GM12872 (cell line): ENCODE results near the gene SLFNL1.

Source experiments
- CTCF ChIP-seq: IDR thresholded peaks from 3 replicates; pipeline ENCODE4 v1.5.1; 2011; ENCODE audit warnings: low read depth, mild to moderate bottlenecking, low read length, moderate library complexity; ENCODE audit not compliant: insufficient read depth

Gene SLFNL1

GRCh38 chr1:41013024-41013423 is 8.5 kb downstream of the SLFNL1 start:
- TF ChIP-seq CTCF = no peak

DNA sequence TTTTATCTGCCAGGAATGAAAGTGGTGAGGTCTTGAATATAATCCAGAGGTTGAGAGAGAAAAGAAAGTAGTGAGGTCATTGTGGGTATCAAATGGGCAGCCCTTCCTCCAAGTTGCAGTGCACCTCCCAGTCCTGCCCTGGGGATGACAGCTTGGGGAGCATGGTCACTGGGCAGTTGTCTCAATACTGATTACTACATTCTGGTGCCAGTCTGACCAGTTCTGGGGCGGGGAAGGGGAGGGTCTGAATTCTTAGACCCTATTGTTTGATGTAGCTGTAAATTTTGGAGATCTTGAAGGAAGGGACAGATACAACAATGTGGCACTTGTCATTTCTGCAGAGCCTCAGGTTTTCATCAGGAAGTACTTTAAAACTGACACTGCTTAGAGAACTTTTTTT is 11.2 kb downstream of the SLFNL1 start:
- TF ChIP-seq CTCF = no peak

DNA sequence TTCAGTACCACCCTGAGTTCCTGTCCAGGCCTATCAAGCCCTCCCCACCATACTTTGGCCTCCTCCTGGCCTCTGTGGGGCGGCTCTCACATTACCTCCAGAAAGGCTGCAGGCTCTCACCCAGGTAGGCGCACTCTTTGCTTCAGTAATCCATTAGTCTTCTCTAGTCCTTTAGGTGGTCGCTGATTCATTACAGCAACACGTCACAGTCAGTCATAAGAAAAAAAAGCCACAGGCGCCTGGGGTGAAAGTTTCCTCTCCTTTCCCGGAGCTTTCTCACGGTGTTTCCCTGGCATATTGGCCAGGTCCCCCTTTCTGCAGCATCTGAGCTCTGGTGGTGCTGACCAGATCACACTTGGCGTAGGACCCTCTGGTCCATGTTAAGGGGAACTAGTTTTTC is 12.1 kb downstream of the SLFNL1 start:
- no peak for TF ChIP-seq CTCF

- TF ChIP-seq CTCF = no peak
Observed at GRCh38 chr1:41006942-41007865, 14.3 kb downstream of the SLFNL1 start.

DNA sequence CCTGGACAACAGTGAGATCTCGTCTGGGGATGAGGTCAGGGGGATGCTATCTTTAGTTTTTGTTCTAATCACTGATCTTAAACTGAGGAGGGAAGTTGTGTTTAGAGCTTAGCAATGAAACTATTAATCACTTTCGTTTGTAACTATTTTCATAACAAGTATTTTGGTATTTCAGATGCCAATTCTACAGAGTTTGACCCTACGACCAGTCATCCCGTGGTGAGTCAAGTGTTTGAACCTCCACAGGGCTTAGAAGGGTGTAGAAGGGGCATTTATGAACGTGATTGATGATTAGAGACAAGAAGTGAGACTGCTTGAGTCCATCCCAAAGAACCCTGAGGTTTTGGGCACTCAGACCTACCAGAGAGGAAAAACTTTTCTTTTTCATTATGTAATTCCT is 15.6 kb downstream of the SLFNL1 start:
- no peak for TF ChIP-seq CTCF

DNA sequence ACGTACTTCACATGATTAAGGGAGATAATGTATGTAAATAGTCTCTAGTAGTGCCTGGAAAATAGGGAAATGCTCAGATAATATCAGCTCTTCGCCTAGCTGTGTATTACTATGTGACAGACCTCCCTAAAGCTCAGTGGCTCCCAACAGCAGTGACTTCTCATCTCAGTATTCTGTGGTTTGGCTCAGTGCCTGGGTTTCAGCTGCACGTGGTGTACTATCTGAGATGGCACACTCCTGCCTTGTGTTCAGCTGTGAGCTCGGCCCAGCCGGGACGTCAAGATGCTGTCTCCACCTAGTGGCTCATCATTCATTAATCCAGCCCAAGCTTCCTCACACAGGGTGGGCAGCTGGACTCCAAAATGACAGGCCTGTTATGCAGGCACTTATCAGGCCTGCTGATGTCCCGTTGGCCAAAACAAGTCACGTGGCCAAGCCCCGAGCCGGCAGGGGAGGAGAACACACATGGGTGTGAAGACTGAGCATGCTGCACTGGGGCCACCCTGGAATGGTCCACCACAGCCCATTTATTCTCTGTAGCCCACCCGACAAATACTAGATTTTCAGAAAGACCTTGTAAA is 17.8 kb downstream of the SLFNL1 start:
- peak; percentile 74 for TF ChIP-seq CTCF

GRCh38 chr1:41003127-41003639 is 18.3 kb downstream of the SLFNL1 start:
- no peak for TF ChIP-seq CTCF
